RWPE1 (cell line): Measurements from ENCODE around the gene EMP3.
A peak's percentile ranks its signal among the peaks of the same experiment; 100 is the strongest.

ENCODE experiments used
- CTCF ChIA-PET: fragments of 350-600 bp; sonication (Branson Sonifier 250); formaldehyde crosslinking; extraction: SDS; loops from one replicate; lab custom pipeline; 2021; lab: Yijun Ruan, JAX
- POLR2A ChIA-PET: fragments of 400-600 bp; formaldehyde crosslinking; extraction: SDS; loops from one replicate; lab custom pipeline; 2020; ENCODE audit warnings: antibody characterized with exemption; ENCODE audit not compliant: low non-redundant PET; lab: Yijun Ruan, JAX
- DNase-seq: peaks from one replicate; pipeline ENCODE4 v3.0.0; 2012; ENCODE audit warnings: low spot score
- H3K27ac ChIP-seq: fragments of 450-650 bp; 2 replicates; pipeline ENCODE4 v1.5.1; 2017
- TF ChIP-seq, protein P1 (sequence below): fragments of 450-650 bp; conservative IDR thresholded peaks from 2 replicates; pipeline ENCODE4 v1.5.1; 2017; ENCODE audit warnings: low read depth, mild to moderate bottlenecking

The EMP3 gene

DNA sequence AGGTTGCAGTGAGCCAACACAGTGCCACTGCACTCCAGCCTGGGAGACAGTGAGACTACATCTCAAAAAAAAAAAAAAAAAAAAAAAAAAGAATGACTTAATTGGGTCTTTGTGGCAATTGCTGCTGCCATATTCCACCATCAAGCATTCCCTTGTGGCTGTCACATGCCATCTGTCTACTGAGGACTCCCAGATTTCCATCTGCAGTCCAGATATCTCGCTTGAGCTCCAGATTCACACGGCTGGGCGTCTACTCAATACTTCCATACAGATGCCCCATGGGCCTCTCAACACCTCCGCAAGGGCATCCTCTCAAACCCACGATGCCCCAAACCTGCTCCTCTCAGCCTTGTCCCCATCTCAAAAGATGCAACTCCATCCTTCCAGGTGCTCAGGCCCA lies 25.5 kb downstream of the EMP3 start:
- no peak for DNase-seq
- ChIA-PET POLR2A (no interaction called here), CTCF (interaction anchor here (0.6 kb wide), 2 partner anchors 24 to 960 kb away, joined by 3 to 4 read pairs; no protein-coding TSS in a partner anchor)
- TF ChIP-seq, protein P1, sequence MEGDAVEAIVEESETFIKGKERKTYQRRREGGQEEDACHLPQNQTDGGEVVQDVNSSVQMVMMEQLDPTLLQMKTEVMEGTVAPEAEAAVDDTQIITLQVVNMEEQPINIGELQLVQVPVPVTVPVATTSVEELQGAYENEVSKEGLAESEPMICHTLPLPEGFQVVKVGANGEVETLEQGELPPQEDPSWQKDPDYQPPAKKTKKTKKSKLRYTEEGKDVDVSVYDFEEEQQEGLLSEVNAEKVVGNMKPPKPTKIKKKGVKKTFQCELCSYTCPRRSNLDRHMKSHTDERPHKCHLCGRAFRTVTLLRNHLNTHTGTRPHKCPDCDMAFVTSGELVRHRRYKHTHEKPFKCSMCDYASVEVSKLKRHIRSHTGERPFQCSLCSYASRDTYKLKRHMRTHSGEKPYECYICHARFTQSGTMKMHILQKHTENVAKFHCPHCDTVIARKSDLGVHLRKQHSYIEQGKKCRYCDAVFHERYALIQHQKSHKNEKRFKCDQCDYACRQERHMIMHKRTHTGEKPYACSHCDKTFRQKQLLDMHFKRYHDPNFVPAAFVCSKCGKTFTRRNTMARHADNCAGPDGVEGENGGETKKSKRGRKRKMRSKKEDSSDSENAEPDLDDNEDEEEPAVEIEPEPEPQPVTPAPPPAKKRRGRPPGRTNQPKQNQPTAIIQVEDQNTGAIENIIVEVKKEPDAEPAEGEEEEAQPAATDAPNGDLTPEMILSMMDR: no peak
- H3K27ac ChIP-seq: no peak overlapping the region

DNA sequence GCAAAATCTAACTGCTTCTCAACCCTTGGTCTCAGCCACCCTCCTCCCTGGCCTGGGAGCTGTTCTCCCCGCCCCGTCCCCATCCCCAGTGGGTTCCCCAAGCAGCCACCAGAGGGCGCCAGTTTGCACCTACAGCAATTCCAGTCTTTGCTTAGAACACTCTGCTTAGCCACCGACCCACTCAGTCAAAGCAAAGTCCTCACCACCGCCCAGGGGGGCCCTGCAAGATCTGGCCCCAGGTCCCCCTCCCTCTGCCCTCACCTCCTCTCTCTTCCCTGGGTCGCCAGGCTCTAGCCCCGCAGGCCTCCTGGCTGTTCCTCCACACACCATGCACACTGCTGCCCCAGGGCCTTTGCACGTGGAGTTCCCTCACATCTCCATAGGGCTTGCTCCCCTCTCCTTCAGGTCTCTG lies 26.0 kb downstream of the EMP3 start:
- peak; percentile 45 for DNase-seq
- ChIA-PET POLR2A (no interaction called here), CTCF (interaction anchor here (0.6 kb wide), 2 partner anchors 24 to 960 kb away, joined by 3 to 4 read pairs; no protein-coding TSS in a partner anchor)
- no peak overlapping the region for H3K27ac ChIP-seq
- TF ChIP-seq, protein P1: peak; percentile 75

DNA sequence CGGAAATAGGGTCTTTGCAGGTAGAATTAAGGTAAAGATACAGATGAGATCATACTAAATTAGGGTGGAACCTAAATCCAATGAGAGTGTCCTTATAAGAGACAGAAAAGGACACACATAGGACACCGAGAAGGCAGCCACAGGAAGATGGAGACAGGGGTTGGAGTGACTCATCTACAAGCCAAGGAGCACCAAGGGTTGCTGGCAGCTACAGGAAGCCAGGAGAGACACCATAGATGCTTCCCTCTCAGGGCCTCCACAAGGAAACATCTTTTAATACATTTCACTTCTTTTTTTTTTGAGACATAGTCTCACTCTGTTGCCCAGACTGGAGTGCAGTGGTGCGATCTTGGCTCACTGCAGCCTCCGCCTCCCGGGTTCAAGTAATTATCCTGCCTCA lies 28.3 kb downstream of the EMP3 start:
- CTCF ChIA-PET: interaction anchor here (0.6 kb wide), 2 partner anchors 12 to 39 kb away, joined by 3 read pairs; no protein-coding TSS in a partner anchor
- no peak for DNase-seq
- 0 out of 2 replicates have a peak overlapping the region, but pooled peaks have one; percentile 13 for H3K27ac ChIP-seq
- POLR2A ChIA-PET: no interaction called here
- TF ChIP-seq, protein P1: no peak

DNA sequence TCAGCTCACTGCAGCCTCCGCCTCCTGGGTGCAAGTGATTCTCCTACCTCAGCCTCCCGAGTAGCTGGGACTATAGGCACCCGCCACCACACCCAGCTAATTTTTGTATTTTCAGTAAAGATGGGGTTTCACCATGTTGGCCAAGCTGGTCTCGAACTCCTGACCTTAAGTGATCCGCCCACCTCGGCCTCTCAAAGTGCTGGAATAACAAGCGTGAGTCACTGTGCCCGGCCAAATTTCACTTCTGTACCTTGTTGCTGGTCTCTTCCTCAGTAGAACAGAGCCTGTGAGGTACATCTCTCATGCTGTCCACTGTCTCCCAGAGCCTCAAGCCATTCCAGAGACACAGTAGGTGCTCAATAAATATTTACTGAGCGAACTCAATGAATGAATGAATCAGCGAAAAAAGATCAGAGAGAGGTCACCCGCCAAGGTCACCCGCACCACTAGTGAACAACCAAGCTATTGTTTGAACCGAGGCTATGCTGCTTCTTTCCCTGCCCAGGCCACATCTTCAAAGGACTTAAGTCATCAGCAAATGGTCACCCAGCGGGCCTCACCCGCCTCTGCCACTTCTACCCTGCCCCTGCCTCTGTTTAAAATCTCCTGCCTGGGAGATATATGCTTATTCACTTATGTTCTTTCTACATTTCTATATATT lies 29.1 kb downstream of the EMP3 start:
- TF ChIP-seq, protein P1: no peak
- DNase-seq: no peak
- POLR2A ChIA-PET: no interaction called here
- CTCF ChIA-PET: interaction anchor here (0.9 kb wide), 1 partner anchor 34 kb away, joined by 3 read pairs; no protein-coding TSS in a partner anchor
- H3K27ac ChIP-seq: 0 out of 2 replicates have a peak overlapping the region, but pooled peaks have one; percentile 13

DNA sequence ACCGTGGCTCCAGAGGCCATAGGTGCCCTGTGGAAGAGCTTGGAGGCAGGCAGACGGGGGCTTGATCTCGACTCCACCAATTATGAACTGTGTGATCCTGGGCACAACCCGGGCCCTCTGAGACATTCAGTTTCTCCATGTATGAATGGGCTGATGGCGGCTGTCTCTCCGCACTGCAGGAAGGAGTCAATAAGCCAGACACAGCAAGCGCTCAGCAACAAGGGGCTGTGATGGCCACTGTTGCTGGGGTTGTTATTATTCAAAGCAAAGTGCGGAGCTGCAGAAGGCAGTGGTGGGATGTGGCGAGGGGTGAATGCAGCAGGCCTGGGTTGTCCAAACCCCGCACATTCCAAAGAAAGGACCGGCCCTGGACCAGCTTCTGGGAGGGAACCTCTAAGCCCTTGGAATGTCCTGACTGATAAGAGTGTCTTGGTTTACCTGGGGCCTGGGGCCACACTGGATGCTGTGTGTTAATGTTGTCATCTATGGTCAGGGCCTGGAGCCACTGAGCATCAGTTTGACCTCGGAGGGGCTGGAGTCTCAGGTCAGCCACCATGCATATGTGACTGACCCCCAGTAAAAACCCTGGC lies 30.1 kb downstream of the EMP3 start:
- POLR2A ChIA-PET: no interaction called here
- TF ChIP-seq, protein P1: no peak
- CTCF ChIA-PET: interaction anchor here (0.9 kb wide), 1 partner anchor 35 kb away, joined by 3 read pairs; no protein-coding TSS in a partner anchor
- no peak overlapping the region for H3K27ac ChIP-seq
- no peak for DNase-seq

DNA sequence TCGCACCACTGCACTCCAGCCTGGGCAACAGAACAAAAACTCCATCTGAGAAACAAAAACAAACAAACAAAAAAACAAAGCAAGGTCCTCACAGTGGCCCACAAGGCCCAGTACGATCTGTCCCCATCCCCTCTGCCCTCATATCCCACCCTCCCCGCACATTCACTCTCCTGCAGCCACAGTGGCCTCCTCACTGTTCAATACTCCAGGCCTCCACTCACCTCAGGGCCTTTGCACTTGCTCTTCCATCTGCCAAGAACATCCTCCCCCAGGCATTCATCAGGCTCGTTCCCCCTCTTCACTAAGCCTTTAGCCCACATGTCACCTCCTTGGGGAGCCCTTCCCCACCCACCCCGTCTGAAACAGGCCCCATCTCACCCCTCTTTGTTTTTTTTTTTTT lies 33.8 kb downstream of the EMP3 start:
- POLR2A ChIA-PET: no interaction called here
- TF ChIP-seq, protein P1: no peak
- H3K27ac ChIP-seq: peak overlapping the region; percentile 19; the same call in 1 of the 2 replicates
- CTCF ChIA-PET: no interaction called here
- DNase-seq: no peak
